GM18505 (cell line): ENCODE measurements around the gene GSX1.
"Not testable (repeated sequence)": the region's sequence is repeated elsewhere in the genome, so short reads cannot be mapped to it uniquely, and the experiment has no call there.

Experiments used
- ATAC-seq: cut with Tn5 transposase; IDR thresholded peaks from one replicate; pipeline ENCODE4 v1.9.1; 2021; ENCODE audit not compliant: unreplicated experiment
- POLR2A ChIP-seq: IDR thresholded peaks from 4 replicates; pipeline ENCODE4 v1.6.1; 2011; ENCODE audit warnings: borderline replicate concordance; ENCODE audit not compliant: insufficient read depth, insufficient read length; ENCODE audit errors: extremely low read depth

GSX1 gene

GRCh38 chr13:27808851-27809550, 16.7 kb downstream of the GSX1 start:
- ATAC-seq = no peak
- no peak for TF ChIP-seq POLR2A

GRCh38 chr13:27810009-27810408, 17.7 kb downstream of the GSX1 start:
- no peak for ATAC-seq
- no peak for TF ChIP-seq POLR2A

DNA sequence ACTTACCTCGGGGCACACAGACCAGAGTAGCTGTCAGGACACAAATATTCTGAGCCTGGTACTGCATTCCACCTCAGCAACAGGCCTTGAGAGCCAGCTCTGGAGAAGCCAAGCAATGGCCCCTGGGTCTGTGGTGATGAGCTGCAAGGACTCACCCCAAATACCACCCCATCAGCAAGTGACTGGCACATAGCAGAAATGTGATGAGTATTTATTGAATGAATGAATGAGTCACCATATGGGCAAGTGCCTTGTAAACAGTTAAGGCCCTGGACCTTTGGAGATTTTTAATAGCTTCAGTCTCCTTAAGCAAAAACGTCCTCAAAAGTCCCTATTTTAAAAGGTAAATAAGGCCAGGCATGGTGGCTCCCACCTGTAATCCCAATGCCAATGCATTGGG, 18.2 kb downstream of the GSX1 start:
- ATAC-seq = no peak
- TF ChIP-seq POLR2A = no peak

DNA sequence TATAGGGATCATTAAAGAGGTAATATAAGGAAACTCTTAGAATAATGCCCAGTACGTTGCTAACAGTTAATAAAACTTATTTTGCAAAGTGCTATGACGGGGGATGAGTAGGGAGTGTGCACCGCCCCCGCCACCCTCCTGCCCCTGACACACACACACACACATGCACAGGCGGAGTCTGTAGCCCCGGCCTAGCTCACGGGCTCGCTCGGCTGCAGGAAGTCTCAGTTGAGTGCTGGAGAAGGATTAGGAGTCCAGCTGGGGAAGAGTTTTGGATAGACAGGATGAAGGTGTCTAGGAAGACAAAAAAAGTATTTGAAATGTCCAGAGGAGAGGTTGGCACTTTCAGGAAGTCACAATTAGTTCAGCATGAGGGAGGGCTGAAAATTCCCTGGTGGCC, 21.5 kb downstream of the GSX1 start:
- ATAC-seq = no peak
- no peak for TF ChIP-seq POLR2A

DNA sequence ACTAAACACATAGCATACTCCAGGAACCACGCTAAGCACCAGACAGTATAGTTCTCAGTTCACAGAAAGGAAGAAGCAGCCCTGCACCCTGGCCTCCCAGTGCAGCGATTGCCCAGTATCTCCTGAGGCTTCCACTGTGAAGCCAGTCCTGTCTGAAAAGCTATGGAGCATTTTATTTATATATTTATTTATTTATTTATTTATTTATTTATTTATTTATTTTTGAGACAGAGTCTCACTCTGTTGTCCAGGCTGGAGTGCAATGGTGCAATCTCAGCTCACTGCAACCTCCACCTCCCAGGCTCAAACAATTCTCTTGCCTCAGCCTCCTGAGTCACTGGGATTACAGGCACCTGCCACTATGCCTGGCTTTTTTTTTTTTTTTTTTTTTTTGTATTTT, 25.5 kb downstream of the GSX1 start:
- ATAC-seq = not testable (repeated sequence)

- no peak for TF ChIP-seq POLR2A
- ATAC-seq = no peak
Measured at GRCh38 chr13:27820524-27821482, 28.5 kb downstream of the GSX1 start.

GRCh38 chr13:27821566-27821965, 29.3 kb downstream of the GSX1 start:
- no peak for TF ChIP-seq POLR2A
- ATAC-seq = no peak

DNA sequence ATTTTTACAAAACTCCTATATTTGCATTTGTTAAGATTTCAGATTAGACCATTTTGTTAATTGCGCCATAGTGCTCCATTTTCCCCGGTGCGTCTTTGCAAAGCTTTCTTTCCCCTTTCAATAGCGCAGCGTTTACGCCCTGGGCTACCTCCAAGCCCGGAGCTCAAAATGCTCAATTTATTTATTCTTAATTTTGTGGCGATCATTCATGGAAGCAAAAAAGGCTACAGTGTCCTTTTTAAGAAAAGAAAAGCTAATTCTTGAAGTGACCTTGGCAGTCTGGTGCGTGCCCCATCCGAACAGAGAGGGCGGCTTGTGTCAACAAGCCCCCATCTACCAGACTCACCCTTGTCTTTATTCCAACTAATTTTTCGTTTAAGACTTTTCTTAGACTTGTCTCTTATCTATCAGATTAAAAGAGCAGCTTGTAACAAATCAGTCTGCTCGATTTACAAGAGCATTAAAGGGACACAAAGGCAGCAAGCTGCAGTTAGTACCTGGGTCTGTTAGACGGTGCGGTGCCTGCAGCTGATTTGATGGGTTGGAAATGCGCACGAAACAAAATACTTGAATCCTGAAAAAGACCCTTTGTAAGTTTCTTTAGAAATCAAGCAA, 30.1 kb downstream of the GSX1 start:
- TF ChIP-seq POLR2A = no peak
- no peak for ATAC-seq

DNA sequence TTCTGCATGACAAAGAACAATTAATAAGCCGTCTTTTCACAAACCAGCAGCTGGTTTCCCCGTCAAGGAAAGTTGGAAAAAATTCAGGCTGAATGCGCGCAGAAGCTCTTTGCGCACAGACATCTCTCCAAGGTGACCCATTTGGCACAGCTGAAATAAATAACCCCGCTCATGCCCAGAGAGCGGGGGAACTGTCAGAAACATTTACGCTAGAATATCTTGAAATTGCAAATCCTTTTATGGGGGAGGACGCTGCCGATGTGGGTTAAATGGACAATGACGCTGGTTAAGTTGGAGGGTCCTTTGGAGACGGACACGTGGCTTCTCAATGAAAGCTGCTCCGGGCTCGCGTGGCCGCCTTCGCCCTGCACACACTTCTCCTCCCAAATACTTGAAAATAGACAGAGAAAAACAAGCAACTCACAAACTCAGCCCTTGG, 30.6 kb downstream of the GSX1 start:
- no peak for TF ChIP-seq POLR2A
- ATAC-seq = no peak

DNA sequence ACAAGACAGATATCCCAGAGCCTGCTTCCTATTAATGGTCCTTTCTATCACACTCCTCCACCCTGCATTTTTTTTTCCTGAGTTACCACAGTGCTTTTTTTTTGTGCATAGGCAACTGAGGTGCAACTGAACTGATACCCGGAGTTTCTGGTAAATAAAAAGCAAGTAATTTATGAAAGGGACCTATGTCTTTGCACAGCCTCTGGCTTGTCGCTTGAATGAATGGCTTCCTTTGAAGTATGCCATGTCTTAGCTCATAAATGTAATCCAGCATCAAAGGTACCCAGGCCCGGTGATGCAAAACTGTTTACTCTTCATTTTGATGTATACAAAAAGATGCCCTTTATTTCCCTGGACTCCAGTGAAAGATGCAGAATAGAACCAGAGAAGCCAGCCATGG, 31.8 kb downstream of the GSX1 start:
- TF ChIP-seq POLR2A = no peak
- no peak for ATAC-seq

DNA sequence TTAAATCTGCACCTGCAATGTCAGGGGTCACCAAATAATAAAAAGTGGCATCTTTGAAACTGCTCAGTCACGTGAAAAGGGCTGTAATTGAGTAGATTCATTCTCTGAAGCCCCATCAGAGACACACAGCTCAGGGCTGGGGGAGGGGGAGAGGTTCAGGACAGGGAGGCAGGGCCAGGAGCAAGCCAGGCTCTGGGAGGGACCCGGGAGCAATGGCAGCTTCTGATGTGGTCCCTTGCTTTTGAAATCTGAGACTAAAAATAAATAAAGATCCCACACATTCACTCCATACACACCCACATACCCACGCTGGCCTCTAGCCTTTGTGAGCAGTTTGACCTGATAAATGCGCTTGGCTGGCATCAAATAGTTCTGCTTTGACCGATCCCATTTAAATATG, 32.8 kb downstream of the GSX1 start:
- TF ChIP-seq POLR2A = no peak
- no peak for ATAC-seq

- ATAC-seq = no peak
- no peak for TF ChIP-seq POLR2A
Measured at GRCh38 chr13:27826379-27827353, 34.4 kb downstream of the GSX1 start.

DNA sequence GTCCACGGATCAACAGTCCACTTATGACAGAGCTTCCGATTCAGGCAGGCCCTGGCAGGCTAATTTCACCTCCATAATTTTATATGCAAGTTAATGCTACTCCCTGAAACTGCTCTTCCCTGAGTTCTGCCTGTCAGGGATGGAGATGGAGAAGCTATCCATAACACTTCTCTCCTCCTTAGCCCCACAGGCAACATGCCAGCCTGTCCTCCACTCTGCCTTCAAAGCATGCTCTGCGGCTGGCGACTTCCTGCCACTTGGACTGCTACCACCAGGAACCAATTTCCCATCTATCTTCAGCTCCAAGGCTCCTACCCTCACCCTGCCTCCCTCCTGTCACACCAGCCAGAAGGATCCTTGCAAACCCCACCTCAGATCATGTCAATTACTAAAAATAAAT, 35.4 kb downstream of the GSX1 start:
- TF ChIP-seq POLR2A = no peak
- ATAC-seq = no peak
